ENCODE results near the gene TMED9.

TMED9 gene

GRCh38 chr5:177590406-177590805 is 1.6 kb upstream of the TMED9 start:
- Histone ChIP-seq H3K36me3 (ENCODE audit: insufficient read depth, low read depth, low read length) (peaks cover 23% of the 10 kb centered on the region), H3K4me1 (ENCODE audit: insufficient read depth, low read length) (no peaks in the 10 kb centered on the region), H3K27ac (ENCODE audit: low read length) (no peak overlapping the region), H3K4me3 (ENCODE audit: low read length) (no peak overlapping the region), H3K9ac (ENCODE audit: low read depth, low read length) (no peak overlapping the region), H3K27me3 (ENCODE audit: insufficient read depth, low read length) (peaks cover 29% of the 10 kb centered on the region), H3K9me3 (ENCODE audit: insufficient read depth, low read depth, low read length) (no peaks in the 10 kb centered on the region)

GRCh38 chr5:177591690-177592009 is 353 bp upstream of the TMED9 start:
- H3K27ac ChIP-seq (ENCODE audit: low read length): no peak overlapping the region
- H3K9ac ChIP-seq (ENCODE audit: low read depth, low read length): no peak overlapping the region; the same call in 1 of the 2 replicates
- no peaks in the 10 kb centered on the region for H3K9me3 ChIP-seq (ENCODE audit: insufficient read depth, low read depth, low read length)
- peaks cover 19% of the 10 kb centered on the region; the same call in 1 of the 2 replicates for H3K27me3 ChIP-seq (ENCODE audit: insufficient read depth, low read length)
- peaks cover 35% of the 10 kb centered on the region for H3K36me3 ChIP-seq (ENCODE audit: insufficient read depth, low read depth, low read length)
- no peaks in the 10 kb centered on the region for H3K4me1 ChIP-seq (ENCODE audit: insufficient read depth, low read length)
- peak overlapping the region; percentile 97 for H3K4me3 ChIP-seq (ENCODE audit: low read length)

- no peak overlapping the region for H3K27ac ChIP-seq (ENCODE audit: low read length)
- peaks cover 37% of the 10 kb centered on the region for H3K36me3 ChIP-seq (ENCODE audit: insufficient read depth, low read depth, low read length)
- H3K4me1 ChIP-seq (ENCODE audit: insufficient read depth, low read length): no peaks in the 10 kb centered on the region
- H3K27me3 ChIP-seq (ENCODE audit: insufficient read depth, low read length): peaks cover 19% of the 10 kb centered on the region; the same call in 1 of the 2 replicates
- no peaks in the 10 kb centered on the region for H3K9me3 ChIP-seq (ENCODE audit: insufficient read depth, low read depth, low read length)
- peak overlapping the region; percentile 97 for H3K4me3 ChIP-seq (ENCODE audit: low read length)
- peak overlapping the region; percentile 89; the same call in 1 of the 2 replicates for H3K9ac ChIP-seq (ENCODE audit: low read depth, low read length)
These were observed 902 bp downstream of the TMED9 start for GRCh38 chr5:177592905-177593304.

GRCh38 chr5:177593511-177593910 is 1.5 kb downstream of the TMED9 start:
- H3K4me3 ChIP-seq (ENCODE audit: low read length): no peak overlapping the region
- H3K9ac ChIP-seq (ENCODE audit: low read depth, low read length): no peak overlapping the region
- no peak overlapping the region for H3K27ac ChIP-seq (ENCODE audit: low read length)

GRCh38 chr5:177594071-177594470 is 2.1 kb downstream of the TMED9 start:
- no peak overlapping the region for H3K9ac ChIP-seq (ENCODE audit: low read depth, low read length)
- no peak overlapping the region for H3K4me3 ChIP-seq (ENCODE audit: low read length)
- H3K36me3 ChIP-seq (ENCODE audit: insufficient read depth, low read depth, low read length): peaks cover 37% of the 10 kb centered on the region

More at GRCh38 chr5:177593511-177593910, 1.5 kb downstream of the TMED9 start:
- H3K4me1 ChIP-seq (ENCODE audit: insufficient read depth, low read length): no peaks in the 10 kb centered on the region
- H3K27me3 ChIP-seq (ENCODE audit: insufficient read depth, low read length): peaks cover 17% of the 10 kb centered on the region; the same call in 1 of the 2 replicates
- H3K36me3 ChIP-seq (ENCODE audit: insufficient read depth, low read depth, low read length): peaks cover 37% of the 10 kb centered on the region
- no peaks in the 10 kb centered on the region for H3K9me3 ChIP-seq (ENCODE audit: insufficient read depth, low read depth, low read length)

GRCh38 chr5:177595026-177595585 is 3.1 kb downstream of the TMED9 start:
- no peak overlapping the region for H3K27ac ChIP-seq (ENCODE audit: low read length)
- H3K4me1 ChIP-seq (ENCODE audit: insufficient read depth, low read length): no peaks in the 10 kb centered on the region
- H3K9me3 ChIP-seq (ENCODE audit: insufficient read depth, low read depth, low read length): no peaks in the 10 kb centered on the region
- no peak overlapping the region for H3K9ac ChIP-seq (ENCODE audit: low read depth, low read length)
- H3K36me3 ChIP-seq (ENCODE audit: insufficient read depth, low read depth, low read length): peaks cover 37% of the 10 kb centered on the region
- H3K4me3 ChIP-seq (ENCODE audit: low read length): no peak overlapping the region
- H3K27me3 ChIP-seq (ENCODE audit: insufficient read depth, low read length): peaks cover 19% of the 10 kb centered on the region

More at GRCh38 chr5:177594071-177594470, 2.1 kb downstream of the TMED9 start:
- Histone ChIP-seq H3K27ac (ENCODE audit: low read length) (no peak overlapping the region), H3K4me1 (ENCODE audit: insufficient read depth, low read length) (no peaks in the 10 kb centered on the region), H3K27me3 (ENCODE audit: insufficient read depth, low read length) (peaks cover 19% of the 10 kb centered on the region), H3K9me3 (ENCODE audit: insufficient read depth, low read depth, low read length) (no peaks in the 10 kb centered on the region)

GRCh38 chr5:177595991-177596774 is 4.2 kb downstream of the TMED9 start:
- Histone ChIP-seq H3K4me1 (ENCODE audit: insufficient read depth, low read length) (no peaks in the 10 kb centered on the region), H3K9ac (ENCODE audit: low read depth, low read length) (no peak overlapping the region), H3K9me3 (ENCODE audit: insufficient read depth, low read depth, low read length) (no peaks in the 10 kb centered on the region), H3K27ac (ENCODE audit: low read length) (no peak overlapping the region), H3K4me3 (ENCODE audit: low read length) (no peak overlapping the region), H3K27me3 (ENCODE audit: insufficient read depth, low read length) (peaks cover 15% of the 10 kb centered on the region), H3K36me3 (ENCODE audit: insufficient read depth, low read depth, low read length) (peaks cover 37% of the 10 kb centered on the region)

- Histone ChIP-seq H3K9me3 (ENCODE audit: insufficient read depth, low read depth, low read length) (no peaks in the 10 kb centered on the region), H3K27me3 (ENCODE audit: insufficient read depth, low read length) (peaks cover 17% of the 10 kb centered on the region), H3K36me3 (ENCODE audit: insufficient read depth, low read depth, low read length) (peaks cover 37% of the 10 kb centered on the region), H3K4me3 (ENCODE audit: low read length) (no peak overlapping the region), H3K9ac (ENCODE audit: low read depth, low read length) (no peak overlapping the region), H3K4me1 (ENCODE audit: insufficient read depth, low read length) (no peaks in the 10 kb centered on the region), H3K27ac (ENCODE audit: low read length) (no peak overlapping the region)
These were observed 4.8 kb downstream of the TMED9 start for GRCh38 chr5:177596775-177597238.

GRCh38 chr5:177598477-177598876 is 6.5 kb downstream of the TMED9 start:
- no peak overlapping the region for H3K9ac ChIP-seq (ENCODE audit: low read depth, low read length)
- H3K36me3 ChIP-seq (ENCODE audit: insufficient read depth, low read depth, low read length): peaks cover 33% of the 10 kb centered on the region
- H3K4me1 ChIP-seq (ENCODE audit: insufficient read depth, low read length): no peaks in the 10 kb centered on the region
- H3K4me3 ChIP-seq (ENCODE audit: low read length): no peak overlapping the region
- H3K9me3 ChIP-seq (ENCODE audit: insufficient read depth, low read depth, low read length): no peaks in the 10 kb centered on the region
- H3K27me3 ChIP-seq (ENCODE audit: insufficient read depth, low read length): peaks cover 17% of the 10 kb centered on the region
- no peak overlapping the region for H3K27ac ChIP-seq (ENCODE audit: low read length)

- Histone ChIP-seq H3K4me1 (ENCODE audit: insufficient read depth, low read length) (no peaks in the 10 kb centered on the region), H3K27me3 (ENCODE audit: insufficient read depth, low read length) (peaks cover 17% of the 10 kb centered on the region), H3K9ac (ENCODE audit: low read depth, low read length) (peak within 1 kb of the TSS; percentile 89), H3K4me3 (ENCODE audit: low read length) (peak within 1 kb of the TSS; percentile 92), H3K9me3 (ENCODE audit: insufficient read depth, low read depth, low read length) (no peaks in the 10 kb centered on the region), H3K36me3 (ENCODE audit: insufficient read depth, low read depth, low read length) (peaks cover 19% of the 10 kb centered on the region), H3K27ac (ENCODE audit: low read length) (no peak within 1 kb of the TSS)
These were observed 7.9 kb downstream of the TMED9 start, which contains the start of gene B4GALT7 for GRCh38 chr5:177599731-177600507. TSS of gene B4GALT7 (plus strand) at chr5:177600132. CDS start at chr5:177600211, 79 bp downstream.

- peak overlapping the region; percentile 89 for H3K9ac ChIP-seq (ENCODE audit: low read depth, low read length)
- peak overlapping the region; percentile 92 for H3K4me3 ChIP-seq (ENCODE audit: low read length)
- no peaks in the 10 kb centered on the region for H3K4me1 ChIP-seq (ENCODE audit: insufficient read depth, low read length)
- H3K27me3 ChIP-seq (ENCODE audit: insufficient read depth, low read length): peaks cover 17% of the 10 kb centered on the region
- no peaks in the 10 kb centered on the region for H3K9me3 ChIP-seq (ENCODE audit: insufficient read depth, low read depth, low read length)
- H3K36me3 ChIP-seq (ENCODE audit: insufficient read depth, low read depth, low read length): peaks cover 18% of the 10 kb centered on the region
- no peak overlapping the region for H3K27ac ChIP-seq (ENCODE audit: low read length)
These were observed 8.6 kb downstream of the TMED9 start for GRCh38 chr5:177600508-177601018.

Data from iPS-20b (cell line).